GM13976 (cell line): ENCODE data around the gene LRRC28.

Source experiments
- DNase-seq: peaks from one replicate; pipeline ENCODE4 v3.0.0; 2012; ENCODE audit warnings: low spot score
- CTCF ChIP-seq: IDR thresholded peaks from 2 replicates; pipeline ENCODE4 v1.5.1; 2012; ENCODE audit warnings: borderline replicate concordance, mild to moderate bottlenecking; ENCODE audit not compliant: insufficient read depth; ENCODE audit errors: extremely low read depth, missing control alignments, control extremely low read depth
- in situ Hi-C: fragments of 300-500 bp; cut with MboI; formaldehyde crosslinking; loops from one replicate; pipeline ENCODE4 v1.12.0; 2022; ENCODE audit warnings: low sequenced_read_pairs, mixed read lengths, inconsistent platforms; ENCODE audit not compliant: unreplicated experiment

Gene LRRC28

GRCh38 chr15:99248000-99248715 lies 3.1 kb upstream of the LRRC28 start:
- no peak for TF ChIP-seq CTCF
- in situ Hi-C loops, result no loop called here
- DNase-seq, result no peak

- in situ Hi-C loops, result no loop called here
- TF ChIP-seq CTCF, result no peak
- no peak for DNase-seq
Measured at GRCh38 chr15:99249270-99249841, 1.9 kb upstream of the LRRC28 start, which contains the start of gene TTC23. Gene TTC23, minus strand, starts transcription at chr15:99249581. Its CDS starts 20,869 bp downstream, at chr15:99228712.

- in situ Hi-C loops, result no loop called here
- no peak for DNase-seq
- TF ChIP-seq CTCF, result no peak
Measured at GRCh38 chr15:99250001-99250400, 1.3 kb upstream of the LRRC28 start.

- TF ChIP-seq CTCF, result no peak
- in situ Hi-C loops, result no loop called here
- DNase-seq, result no peak
Measured at GRCh38 chr15:99250494-99250856, 806 bp upstream of the LRRC28 start.

GRCh38 chr15:99252326-99252725 lies 1.0 kb downstream of the LRRC28 start:
- in situ Hi-C loops, result no loop called here
- no peak for TF ChIP-seq CTCF
- DNase-seq, result no peak

- TF ChIP-seq CTCF, result no peak
Measured at GRCh38 chr15:99253381-99254090, 2.3 kb downstream of the LRRC28 start.

More at GRCh38 chr15:99253381-99254090, 2.3 kb downstream of the LRRC28 start:
- in situ Hi-C loops, result no loop called here
- DNase-seq, result no peak
